ENCODE results near the gene AMOT.

Gene AMOT

DNA sequence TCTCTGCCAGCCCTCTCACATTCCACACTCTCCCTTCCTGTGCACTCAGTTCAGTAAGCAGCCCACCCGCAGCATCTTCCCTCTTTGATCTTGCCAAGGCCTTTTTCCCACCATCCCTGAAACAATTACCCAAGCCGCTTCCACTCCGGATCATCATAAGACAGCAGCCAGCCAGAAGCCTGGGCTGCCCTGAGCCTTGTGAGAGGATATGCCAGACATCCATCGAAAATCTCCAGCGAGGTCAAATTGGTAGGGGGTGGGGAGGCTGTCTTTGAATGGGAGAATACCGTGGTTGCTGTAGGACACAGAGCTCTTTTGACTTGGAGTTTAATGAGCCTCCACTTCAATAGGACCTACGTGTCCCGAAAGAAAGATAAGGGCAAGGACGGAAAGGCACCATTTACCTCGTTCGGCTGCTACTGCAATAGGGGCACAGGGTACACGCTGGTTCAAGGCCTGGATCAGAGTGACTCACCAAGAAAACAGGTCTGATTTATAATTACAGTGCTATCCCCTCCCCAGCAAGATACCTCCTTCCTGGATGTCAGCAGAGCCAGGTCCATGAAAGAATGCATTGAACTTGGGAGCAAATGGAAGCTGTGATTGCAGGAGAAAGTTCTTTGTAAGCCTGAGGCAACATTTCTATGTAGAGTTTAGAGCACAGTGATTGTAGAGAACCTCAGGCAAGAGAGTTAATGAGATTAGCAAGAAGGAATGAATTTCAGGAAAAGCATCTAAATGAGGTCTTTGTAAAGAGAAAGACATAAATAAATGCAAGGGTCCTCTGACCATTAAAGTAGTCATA lies 39.5 kb downstream of the AMOT start:
- in situ Hi-C loops (cut with MboI; ENCODE audit: low pct_unique_long_range_greater_than_20kb, low sequenced_read_pairs, unreplicated experiment) = no loop called here
- TF ChIP-seq, protein P1, sequence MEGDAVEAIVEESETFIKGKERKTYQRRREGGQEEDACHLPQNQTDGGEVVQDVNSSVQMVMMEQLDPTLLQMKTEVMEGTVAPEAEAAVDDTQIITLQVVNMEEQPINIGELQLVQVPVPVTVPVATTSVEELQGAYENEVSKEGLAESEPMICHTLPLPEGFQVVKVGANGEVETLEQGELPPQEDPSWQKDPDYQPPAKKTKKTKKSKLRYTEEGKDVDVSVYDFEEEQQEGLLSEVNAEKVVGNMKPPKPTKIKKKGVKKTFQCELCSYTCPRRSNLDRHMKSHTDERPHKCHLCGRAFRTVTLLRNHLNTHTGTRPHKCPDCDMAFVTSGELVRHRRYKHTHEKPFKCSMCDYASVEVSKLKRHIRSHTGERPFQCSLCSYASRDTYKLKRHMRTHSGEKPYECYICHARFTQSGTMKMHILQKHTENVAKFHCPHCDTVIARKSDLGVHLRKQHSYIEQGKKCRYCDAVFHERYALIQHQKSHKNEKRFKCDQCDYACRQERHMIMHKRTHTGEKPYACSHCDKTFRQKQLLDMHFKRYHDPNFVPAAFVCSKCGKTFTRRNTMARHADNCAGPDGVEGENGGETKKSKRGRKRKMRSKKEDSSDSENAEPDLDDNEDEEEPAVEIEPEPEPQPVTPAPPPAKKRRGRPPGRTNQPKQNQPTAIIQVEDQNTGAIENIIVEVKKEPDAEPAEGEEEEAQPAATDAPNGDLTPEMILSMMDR (IDR thresholded peaks at IDR 0.05; ENCODE audit: extremely low read depth, insufficient read depth, missing control alignments) = no peak
- no peak for DNase-seq (ENCODE audit: low spot score)

DNA sequence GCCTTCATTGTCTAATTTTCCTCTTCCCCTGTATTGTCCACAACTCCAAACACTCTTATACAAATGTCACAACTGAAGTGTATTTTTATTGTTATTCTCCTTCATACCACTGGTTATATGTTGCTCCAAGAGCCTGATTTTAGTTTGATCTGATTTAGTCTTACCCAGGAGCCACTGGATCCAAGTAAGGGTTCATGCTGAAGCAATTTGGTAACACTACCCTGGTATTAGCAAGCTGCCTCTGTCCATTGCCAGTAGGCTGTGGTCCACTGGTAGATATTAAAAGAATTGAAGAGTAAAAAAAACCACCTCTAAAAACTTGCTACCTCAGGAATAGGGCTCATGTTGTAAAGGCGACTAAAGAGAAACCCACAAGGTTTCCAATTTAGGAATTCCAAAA lies 41.2 kb downstream of the AMOT start:
- TF ChIP-seq, protein P1 (IDR thresholded peaks at IDR 0.05; ENCODE audit: extremely low read depth, insufficient read depth, missing control alignments) = no peak
- no peak for DNase-seq (ENCODE audit: low spot score)
- in situ Hi-C loops (cut with MboI; ENCODE audit: low pct_unique_long_range_greater_than_20kb, low sequenced_read_pairs, unreplicated experiment) = no loop called here

DNA sequence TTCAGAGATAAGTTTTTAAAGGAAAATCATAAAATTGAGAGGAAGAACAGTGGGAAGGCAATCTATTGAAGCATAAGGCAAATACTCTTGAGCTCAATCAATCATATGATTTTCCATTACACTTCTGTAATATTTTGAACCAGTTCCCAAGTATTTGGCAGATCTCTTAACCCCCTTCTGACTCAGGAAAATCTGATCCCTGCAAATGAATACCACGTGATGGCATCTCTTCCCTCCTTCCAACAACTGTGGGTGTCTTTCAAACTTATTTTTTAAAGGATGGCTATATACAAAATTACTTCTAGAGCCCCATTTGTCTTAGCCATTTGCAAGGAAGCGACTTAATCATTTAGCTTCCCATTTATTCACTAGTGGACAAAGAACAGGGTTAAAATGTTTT lies 41.9 kb downstream of the AMOT start:
- TF ChIP-seq, protein P1 (IDR thresholded peaks at IDR 0.05; ENCODE audit: extremely low read depth, insufficient read depth, missing control alignments) = no peak

DNA sequence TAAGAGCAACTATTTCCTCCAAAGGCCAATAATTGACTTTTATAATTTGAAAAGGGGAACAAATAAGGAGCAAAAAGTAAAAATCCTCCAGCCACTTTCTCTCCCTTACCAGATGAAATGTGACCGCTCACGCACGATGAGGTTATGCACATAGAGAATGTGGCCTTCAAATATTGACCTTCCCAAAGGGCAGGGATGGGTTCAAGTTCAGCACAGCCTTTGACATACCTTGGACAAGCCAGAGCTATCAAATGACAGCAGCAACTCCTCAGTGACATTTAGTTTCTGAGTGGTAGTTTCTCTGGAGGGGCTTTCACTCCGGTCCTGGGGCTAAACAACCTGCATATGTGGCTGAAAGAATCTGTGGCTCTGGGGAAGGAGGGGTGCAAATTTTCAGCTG lies 50.7 kb downstream of the AMOT start:
- in situ Hi-C loops (cut with MboI; ENCODE audit: low pct_unique_long_range_greater_than_20kb, low sequenced_read_pairs, unreplicated experiment) = no loop called here
- DNase-seq (ENCODE audit: low spot score) = no peak
- TF ChIP-seq, protein P1 (IDR thresholded peaks at IDR 0.05; ENCODE audit: extremely low read depth, insufficient read depth, missing control alignments) = no peak

More for the DNA sequence above, 41.9 kb downstream of the AMOT start:
- in situ Hi-C loops (cut with MboI; ENCODE audit: low pct_unique_long_range_greater_than_20kb, low sequenced_read_pairs, unreplicated experiment) = no loop called here
- DNase-seq (ENCODE audit: low spot score) = no peak

DNA sequence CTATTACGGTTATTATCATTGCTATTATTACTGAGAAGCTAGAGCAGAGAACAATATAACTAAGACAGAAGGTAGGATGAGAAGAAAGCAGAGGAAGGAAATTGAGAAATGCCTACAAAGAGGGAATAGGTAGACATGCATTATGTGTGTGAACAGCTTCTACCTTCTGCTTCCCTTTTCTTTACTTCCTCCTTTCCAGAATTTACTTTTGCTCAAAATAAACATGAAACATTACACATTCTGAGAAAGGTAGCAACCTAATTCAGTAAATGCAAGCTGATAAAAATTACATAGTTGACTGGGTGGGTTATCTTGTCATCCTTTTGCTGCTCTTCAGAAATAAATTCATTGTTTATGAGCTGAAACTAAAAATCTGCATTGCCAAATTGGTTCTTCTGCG lies 54.6 kb downstream of the AMOT start:
- in situ Hi-C loops (cut with MboI; ENCODE audit: low pct_unique_long_range_greater_than_20kb, low sequenced_read_pairs, unreplicated experiment) = no loop called here
- TF ChIP-seq, protein P1 (IDR thresholded peaks at IDR 0.05; ENCODE audit: extremely low read depth, insufficient read depth, missing control alignments) = no peak

DNA sequence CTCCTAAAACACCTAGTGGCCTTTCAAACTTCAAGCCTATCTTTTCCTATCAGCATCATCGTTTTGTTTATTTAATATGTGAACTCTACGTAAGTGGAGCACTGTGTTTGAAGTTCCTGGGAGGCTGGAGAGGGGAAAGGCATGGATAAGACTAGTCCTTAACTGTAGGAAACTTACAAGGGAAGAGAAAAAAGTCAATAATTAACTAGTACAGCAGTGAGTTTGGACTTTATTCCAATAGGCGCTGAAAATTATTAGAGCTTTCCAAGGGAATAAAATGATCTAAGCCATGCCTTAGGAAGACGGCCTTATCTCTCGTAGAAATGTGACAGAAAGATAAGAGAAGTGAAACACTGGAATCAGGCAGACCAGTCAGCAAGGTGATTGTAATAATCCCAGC lies 55.3 kb downstream of the AMOT start:
- in situ Hi-C loops (cut with MboI; ENCODE audit: low pct_unique_long_range_greater_than_20kb, low sequenced_read_pairs, unreplicated experiment) = no loop called here
- DNase-seq (ENCODE audit: low spot score) = no peak
- TF ChIP-seq, protein P1 (IDR thresholded peaks at IDR 0.05; ENCODE audit: extremely low read depth, insufficient read depth, missing control alignments) = no peak

More for the DNA sequence above, 54.6 kb downstream of the AMOT start:
- DNase-seq (ENCODE audit: low spot score) = no peak

Data from GM13977 (cell line).